ENCODE results near the gene TMX1.
"Not testable (repeated sequence)": the region's sequence is repeated elsewhere in the genome, so short reads cannot be mapped to it uniquely, and the experiment has no call there.

The TMX1 gene, protein sequence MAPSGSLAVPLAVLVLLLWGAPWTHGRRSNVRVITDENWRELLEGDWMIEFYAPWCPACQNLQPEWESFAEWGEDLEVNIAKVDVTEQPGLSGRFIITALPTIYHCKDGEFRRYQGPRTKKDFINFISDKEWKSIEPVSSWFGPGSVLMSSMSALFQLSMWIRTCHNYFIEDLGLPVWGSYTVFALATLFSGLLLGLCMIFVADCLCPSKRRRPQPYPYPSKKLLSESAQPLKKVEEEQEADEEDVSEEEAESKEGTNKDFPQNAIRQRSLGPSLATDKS
- total RNA-seq = 27.1 to 36.3 (median 35.0) reads per million in 4 donors

DNA sequence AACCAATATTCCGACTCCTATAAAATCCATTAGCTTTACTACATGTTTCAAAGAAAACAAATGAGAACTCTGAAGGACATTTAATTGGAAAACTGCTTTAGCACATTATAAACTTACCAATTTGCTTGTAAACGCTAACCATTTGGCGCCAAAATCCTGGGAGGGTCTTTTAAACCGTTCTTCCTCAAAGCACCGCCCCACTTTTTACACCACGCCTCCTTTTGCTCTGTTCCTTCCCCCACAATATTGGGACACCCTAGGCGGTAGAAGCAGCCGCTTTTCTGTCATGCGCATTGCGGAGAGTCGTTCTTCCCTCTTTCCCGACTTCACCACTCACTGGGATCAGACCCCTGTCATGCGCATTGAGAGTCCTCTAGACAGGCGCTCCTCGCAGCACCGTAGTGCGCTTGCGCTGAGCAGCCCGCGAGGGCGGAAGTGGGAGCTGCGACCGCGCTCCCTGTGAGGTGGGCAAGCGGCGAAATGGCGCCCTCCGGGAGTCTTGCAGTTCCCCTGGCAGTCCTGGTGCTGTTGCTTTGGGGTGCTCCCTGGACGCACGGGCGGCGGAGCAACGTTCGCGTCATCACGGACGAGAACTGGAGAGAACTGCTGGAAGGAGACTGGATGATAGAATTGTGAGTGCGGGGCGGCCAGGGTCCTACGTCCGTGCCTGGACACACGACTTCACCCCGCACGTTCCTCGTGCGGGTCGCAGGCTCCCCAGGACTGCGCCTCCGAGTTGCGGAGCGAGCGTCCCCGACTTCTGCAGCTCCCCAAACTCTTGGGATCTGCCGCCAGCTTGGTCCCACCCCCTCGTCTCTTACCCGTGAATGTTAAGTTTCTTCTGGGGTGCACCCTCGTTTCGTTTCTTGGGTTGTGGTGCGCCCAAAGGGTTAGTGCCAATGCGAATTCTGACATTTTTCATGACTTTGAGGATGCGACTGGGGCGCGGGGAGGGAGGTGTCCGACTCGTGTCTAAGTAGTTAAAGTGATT lies at the start of gene TMX1:
TMX1 (plus strand) TSS at position 435 of the 991 bp plus-strand sequence; CDS start at position 481, 46 bp downstream.
- peak; percentile 70 to 93 (median 79) for DNase-seq

DNA sequence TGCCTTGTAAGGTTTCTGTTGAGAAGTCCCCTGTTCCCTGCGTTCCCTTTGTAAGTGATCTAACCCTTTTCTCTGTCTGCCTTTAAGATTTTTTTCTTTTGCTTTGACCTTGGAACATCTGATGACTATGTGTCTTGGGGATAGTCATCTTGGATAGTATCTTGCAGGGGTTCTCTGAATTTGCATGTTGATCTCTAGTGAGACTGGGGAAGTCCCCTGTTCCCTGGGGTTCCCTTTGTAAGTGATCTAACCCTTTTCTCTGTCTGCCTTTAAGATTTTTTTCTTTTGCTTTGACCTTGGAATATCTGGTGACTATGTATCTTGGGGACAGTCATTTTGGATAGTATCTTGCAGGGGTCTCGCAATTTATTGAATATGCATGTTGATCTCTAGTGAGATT lies 38.2 kb upstream of the TMX1 start:
- DNase-seq = no peak

DNA sequence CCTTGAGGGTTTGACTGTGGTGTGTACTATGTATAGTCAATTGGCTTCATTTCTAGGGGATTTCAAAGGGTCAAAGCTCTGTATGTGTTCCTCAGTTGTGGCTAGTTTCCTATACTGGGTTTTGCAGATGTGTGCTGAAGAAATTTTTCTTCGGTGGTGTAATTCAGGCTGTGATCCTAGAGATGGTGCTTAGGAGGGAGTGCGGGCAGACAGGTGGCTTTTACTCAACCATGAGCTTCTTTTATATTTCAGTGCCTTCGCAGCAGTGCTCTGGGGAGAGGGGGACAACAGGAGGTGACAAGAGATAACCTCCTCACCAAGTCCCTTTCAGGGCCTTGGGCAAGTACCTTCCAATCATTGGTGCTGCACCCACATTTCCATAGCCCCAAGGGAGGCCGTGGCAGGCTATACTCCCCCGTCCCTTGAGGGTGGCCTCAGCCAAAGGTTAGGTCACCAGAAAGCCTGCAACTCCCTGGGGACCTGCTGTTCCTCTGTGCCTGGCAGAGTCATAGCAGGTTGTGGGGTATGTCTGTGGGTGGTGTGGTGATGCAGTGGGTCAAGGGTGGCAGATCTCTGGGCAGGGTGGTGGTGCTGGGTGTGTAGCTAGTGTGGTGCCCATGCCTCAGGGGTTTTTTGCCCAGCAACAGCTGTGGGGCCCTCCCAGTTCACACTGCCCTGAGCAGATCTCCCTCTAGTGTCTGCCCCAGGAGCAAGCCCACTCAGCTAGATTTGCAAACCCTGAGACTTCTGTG lies 37.0 kb upstream of the TMX1 start:
- no peak for DNase-seq

DNA sequence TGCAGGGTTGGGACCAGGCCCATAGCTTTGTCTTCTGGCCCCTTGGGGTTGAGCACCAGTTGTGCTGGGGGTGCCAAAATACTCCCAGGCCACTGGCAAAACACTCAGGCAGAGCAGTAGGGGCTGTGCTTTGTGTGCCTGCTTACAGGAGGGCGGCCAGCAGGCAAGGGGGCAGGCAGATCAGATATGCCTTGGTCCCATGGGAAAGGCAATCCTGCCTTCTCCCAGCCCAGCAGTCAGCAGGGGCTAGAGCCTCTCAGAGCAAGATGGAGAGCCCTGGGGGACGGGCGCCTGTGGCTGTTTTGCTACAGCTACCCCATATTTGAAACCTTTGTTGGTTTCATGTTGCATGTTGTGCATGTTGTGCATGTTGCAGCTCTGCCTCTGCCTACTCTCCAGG lies 36.2 kb upstream of the TMX1 start:
- DNase-seq = no peak

DNA sequence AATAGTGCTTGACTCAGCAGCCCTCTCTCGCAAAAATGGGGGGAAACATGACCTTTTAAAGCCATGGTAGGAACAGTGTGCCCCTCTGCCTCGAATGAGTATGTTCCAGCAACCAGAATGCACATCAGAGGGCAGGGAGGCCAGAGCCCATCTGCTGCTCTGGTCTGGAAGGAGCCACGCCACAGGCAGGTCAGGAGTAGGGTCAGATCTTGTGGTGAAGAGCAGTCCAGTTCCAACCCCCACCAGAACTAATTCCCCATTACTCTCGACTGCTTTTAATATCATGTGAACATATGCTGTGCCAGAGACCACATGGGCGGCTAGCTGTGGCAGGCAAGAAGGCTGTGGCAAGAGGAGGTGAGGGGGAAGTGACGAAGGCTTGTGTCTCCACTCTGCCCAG lies 34.6 kb upstream of the TMX1 start:
- DNase-seq = no peak

DNA sequence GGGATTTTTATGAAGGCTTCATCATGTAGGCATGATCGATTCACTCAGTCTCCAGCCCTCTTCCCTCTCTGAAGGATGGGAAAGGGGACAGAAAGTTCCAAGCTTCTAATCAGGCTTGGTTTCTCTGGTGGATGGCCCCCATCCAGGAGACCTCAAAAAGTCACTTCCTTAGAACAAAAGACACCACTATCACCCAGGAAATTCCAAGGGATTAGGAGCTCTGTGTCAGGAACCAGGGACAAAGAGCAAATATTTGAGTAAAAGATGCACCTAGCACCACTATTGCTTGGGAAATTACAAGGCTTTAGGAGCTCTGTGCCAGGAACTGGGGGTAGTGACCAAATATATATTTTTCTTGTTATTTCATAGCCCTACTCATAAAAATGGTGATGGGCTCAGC lies 33.6 kb upstream of the TMX1 start:
- no peak for DNase-seq

DNA sequence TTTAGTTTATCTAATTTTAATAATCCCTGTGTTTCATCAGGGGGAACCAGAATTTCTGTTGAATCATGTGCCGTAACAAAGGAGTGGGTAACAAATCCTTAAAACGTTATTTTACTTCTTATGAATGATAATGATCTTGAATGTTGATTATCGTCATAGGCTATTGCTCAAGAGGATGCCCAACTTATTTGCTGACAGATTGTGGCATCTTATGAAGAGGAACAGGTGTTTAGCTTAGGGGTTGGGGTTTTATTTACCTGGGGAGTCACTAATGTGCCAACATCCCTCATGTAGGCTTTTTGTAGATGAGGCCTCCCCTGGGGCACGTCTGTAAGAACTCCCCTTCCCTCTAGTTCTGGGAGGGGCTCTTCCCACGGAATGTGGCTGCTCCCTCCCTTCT lies 32.4 kb upstream of the TMX1 start:
- DNase-seq = no peak

DNA sequence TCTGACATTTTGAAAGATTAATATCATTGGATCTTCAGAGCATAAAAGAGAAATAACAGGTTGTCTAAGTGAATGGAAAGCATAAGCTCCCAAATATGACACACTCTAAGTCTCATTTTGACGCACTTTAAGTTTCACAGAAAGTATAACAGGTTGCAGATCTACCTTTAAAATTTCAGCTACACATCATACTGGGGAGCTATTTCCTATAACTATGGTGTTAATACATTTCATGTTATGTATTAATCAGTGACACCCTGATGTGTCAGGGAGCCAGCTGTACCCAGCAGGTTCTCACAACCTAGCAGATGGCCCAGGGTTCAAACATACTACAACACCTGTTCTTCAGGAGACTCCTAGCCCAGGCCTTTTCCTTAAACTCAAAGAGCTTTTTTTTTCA lies 31.1 kb upstream of the TMX1 start:
- DNase-seq = no peak

DNA sequence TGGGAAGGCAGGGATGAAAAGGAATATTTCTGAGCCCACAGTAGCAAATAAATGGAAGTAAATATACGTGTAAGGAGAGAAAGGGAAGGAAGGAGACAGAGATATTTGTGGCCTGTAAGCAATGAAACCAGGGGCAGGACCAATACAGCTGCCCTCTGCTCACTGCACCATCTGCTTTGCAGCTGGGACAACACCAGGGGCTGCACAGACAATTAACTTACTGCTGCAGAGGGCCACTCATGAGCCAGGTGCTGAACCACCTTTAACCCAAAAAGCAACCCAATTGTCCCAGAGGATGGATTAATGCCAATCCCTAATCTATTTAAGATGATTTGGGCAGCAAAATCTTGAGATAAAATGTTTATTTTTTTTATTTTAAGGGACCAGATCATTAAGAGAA lies 30.6 kb upstream of the TMX1 start:
- DNase-seq = no peak

DNA sequence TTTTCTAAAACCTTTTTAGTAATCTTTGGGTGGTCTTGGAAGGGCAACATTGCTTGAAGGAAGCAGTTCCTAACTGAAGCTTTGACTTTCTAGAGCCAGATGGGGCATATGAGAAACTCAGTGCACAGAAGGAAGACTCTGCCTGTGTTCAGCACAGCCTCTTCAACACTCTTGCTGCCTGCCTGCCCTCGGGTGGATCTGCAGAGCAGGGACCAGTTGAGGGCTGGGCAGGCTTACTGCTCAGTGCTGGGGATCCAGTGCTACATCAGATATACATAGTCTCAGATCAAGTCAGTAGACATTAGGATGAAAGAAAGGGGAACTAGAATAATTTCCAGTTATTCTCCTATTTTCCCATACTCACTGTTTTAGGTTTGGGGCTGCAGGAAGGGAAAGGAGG lies 29.5 kb upstream of the TMX1 start:
- no peak for DNase-seq

DNA sequence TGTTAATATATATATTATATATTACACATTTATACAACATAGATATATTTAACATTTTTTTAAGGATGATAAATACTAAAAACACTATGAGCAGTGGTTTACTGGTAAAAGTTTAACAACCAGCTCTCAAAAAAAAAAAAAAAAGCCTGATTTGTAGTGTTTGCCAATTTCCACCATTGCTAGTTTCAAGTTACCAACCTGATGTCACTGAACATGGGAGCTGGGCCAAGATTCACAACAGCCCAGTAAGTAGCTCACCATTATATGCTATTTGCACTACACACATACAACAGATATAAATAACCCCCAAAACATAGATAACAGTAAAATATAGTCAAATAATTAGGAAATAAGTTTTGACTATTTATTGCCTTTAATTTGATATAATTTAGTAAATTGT lies 28.9 kb upstream of the TMX1 start:
- DNase-seq = no peak

DNA sequence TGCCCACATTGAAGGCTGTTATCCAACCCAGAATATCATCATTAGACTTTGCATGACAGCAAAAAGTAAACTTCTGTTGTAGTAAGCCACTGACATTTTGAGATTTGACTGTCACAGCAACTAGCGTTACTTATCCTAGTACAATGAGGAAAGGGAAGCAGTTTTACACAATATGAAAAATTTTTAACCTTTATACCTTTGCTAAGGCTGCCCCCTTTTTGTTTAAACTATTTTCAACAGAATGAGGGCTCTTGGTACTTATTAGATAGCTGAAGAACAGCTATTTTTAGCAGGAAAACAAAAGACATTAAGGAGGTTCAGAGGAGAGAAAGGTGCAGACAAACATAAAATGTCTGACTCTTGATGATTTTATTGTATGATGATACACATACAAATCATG lies 23.4 kb upstream of the TMX1 start:
- DNase-seq = no peak

DNA sequence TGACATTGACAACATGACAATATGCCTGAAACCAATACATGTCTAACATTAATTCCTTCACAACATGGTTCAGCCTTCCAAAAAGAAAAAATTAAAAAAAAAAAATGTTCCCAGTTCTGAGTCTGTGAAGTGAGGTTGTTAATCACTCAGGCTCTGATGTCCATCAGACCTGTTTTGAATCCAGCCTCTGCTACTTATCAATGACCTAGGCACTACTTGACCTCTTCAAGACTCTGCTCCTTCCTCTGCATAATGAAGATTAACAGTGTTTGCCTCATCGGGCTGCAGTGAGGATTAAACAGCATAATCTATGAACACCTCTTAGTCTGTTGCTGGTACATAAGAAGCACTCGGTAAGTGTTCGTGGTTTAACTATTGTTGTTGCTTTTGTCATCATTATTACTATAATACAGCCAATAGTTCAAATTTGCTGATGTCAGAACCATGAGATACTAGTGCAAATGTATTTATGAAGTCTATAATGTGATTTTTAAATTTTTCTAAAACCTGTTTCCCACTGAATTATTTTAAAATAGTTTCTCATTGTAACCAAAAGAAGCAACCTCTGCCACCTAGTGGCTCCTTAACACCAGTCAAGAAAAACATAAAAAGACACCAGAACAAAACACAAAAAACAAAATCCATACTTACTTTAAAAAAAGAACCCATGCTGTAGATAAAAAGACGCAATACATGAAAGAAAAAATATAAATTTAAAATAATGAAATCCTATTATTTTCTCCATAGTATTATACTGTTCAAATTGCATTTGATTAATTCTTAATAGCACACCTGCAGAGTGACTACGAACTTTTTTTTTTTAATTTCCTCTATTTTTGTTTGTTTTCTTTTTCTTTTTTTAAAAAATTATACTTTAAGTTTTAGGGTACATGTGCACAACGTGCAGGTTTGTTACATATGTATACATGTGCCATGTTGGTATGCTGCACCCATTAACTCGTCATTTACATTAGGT lies 20.3 kb upstream of the TMX1 start:
- DNase-seq = no peak

DNA sequence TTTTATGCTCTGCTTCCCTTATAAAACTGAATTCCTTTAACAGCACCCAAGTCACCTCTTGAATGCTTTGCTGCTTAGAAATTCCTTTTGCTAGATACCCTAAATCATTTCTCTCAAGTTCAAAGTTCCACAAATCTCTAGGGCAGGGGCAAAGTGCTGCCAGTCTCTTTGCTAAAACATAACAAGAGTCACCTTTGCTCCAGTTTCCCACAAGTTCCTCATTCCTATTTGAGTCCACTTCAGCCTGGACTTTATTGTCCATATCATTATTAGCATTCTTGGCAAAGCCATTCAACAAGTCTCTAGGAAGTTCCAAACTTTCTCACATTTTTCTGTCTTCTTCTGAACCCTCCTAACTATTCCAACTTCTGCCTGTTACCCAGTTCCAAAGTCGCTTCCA lies 16.6 kb upstream of the TMX1 start:
- not testable (repeated sequence) for DNase-seq

DNA sequence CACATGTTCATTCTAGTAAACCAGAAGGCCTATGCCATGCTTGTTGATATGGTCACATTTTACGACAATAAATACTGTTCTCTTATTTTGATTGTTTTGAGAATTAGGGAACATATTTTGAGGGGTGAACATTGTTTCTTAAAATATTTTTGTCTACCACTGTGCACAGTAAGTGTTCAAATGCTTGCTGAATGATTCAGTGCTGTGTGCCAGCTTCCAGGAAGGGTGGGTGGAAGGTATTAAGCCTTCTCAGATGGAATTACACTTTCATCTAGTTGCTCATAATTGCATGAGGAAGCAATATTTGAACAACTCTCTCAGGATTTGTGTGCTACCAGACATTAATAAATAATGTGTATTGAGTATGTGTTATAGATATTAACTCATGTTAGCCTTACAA lies 15.5 kb upstream of the TMX1 start:
- no peak for DNase-seq

DNA sequence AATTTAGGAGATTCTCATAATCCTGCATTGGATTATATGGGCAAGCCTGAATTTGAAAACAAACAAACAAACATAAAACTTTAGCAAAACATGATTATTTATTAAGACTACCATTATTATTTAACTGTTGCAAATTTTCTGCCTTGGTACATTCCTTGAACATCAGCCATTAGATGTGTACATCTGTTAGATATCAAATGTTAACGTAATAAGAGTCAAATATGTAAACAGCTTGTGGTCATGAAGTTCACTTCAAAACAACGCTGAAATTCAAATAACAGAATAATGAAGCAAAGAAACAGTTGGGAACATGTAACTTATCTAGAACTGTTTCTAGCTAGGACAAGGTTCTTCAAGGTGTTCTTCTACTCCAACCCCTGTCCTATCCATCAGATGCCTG lies 14.3 kb upstream of the TMX1 start:
- no peak for DNase-seq

DNA sequence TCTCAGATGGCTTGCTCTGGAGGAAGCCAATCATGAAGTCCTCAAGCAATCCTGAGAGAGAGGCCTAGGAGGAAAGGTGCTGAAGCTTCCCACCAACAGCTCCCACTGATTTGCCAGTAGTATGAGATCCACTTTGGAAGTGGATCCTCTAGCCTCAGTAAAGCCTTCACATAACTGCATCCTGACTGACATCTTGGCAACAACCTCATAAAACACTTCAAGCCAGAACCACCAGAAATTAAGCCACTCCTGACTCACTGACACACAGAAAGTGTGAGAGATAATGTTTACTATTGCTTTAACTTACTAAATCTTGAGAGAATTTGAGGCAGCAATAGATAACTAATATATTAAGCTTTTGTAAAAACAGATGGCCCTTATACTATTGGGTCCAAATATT lies 11.7 kb upstream of the TMX1 start:
- no peak for DNase-seq

DNA sequence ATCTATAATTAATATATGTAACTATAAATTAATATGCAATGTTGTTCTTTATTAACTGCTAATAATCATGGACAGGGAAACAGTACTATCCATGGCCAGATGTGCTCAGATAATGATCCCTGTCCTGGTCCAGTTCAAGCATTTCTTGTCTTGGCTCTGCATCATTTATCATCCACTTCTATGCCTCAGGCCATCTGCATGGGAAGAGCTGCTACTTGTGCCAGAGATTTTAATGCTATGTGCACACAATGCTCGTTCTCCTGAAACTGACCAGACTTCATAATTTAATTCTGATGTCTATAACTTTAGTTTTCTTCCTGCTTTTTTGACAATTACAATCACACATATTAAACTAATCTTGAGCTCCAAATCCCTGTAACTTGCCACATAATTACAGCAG lies 11.2 kb upstream of the TMX1 start:
- no peak for DNase-seq

DNA sequence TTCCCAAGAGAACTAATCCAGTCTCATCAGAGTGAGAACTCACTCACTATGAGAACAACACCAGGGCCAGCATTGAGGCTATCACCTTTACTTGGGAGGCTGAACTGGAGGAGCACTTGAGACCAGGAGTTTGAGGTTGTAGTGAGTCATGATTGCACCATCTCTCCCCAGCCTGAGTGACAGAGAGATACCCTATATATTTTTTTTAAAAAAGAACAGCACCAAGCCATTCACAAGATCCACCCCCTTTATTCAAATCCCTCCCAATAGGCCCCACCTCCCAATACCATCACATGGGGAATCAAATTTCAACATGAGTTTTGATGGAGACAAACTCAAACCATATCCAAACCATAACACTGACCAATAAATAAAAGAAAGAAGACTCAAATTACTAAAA lies 3.7 kb upstream of the TMX1 start:
- no peak for DNase-seq

DNA sequence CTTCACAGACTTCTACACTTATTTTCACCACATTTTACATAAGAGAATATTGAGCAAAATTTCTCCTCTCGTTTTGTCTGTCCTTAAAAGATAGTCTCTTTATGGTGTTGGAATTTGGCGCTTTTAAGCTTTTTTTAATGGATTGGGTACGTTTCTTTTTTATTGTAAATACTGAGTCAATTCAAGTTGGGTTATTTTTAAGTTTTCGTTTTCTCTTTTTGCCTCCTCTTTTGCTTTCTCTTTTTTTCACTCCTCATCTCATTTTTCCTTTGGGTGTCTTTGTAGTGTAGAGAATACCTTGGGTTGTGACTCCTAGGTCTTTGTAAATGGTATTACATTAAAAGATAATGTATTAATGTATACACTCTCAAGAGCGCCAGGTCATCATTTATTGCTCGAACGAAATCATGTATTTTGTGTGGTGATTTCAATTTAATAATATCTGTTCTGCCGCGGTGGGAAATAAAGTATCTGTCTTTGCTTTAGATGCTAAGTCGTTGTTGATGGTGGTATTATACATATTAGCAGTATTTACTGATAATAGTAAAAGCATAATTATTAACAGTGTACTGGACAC lies 845 bp downstream of the TMX1 start:
- DNase-seq = no peak
